H1 (cell line): ENCODE measurements around the gene CLDN14. TPM values are rescaled to one million over a fixed set of nuclear protein-coding genes. Genes with fewer than 3 reads are reported as not detected.

Experiments used
- CTCF ChIA-PET: fragments of 300-600 bp; sonication (Branson Sonifier 250); formaldehyde crosslinking; loops from one replicate; lab custom pipeline; 2021; ENCODE audit not compliant: partially characterized antibody; lab: Charles Lee
- POLR2A ChIA-PET: fragments of 300-600 bp; sonication (Branson Sonifier 250); formaldehyde crosslinking; loops from one replicate; lab custom pipeline; 2021; ENCODE audit warnings: inconsistent platforms; ENCODE audit not compliant: partially characterized antibody; lab: Charles Lee
- DNase-seq, 2 experiments: peaks; one replicate each; pipeline versions ENCODE4 v3.0.0 to v3.0.0-alpha.2; 2010 to 2022; ENCODE audit warnings: low spot score in 2 of 2, low read depth in 1 of 2, mixed read lengths in 1 of 2
- FAIRE-seq: peaks from 2 replicates; lab custom pipeline; 2011; peaks lifted over from hg19 to GRCh38; lab: Jason Lieb, UNC
- H2AFZ ChIP-seq: 2 replicates; pipeline ENCODE4 v1.8.1; 2012; ENCODE audit warnings: low read length, inconsistent platforms
- H2AK5ac ChIP-seq: 2 replicates; pipeline ENCODE4 v1.6.1; 2013; ENCODE audit warnings: low read depth, low read length
- H2BK120ac ChIP-seq: replicated peaks from 2 replicates; pipeline ENCODE3; 2013; ENCODE audit warnings: low read depth, low read length, inconsistent platforms
- H2BK12ac ChIP-seq: 2 replicates; pipeline ENCODE4 v1.6.1; 2013; ENCODE audit warnings: low read depth, low read length
- H2BK15ac ChIP-seq: 2 replicates; pipeline ENCODE4 v1.6.1; 2013; ENCODE audit warnings: low read length
- H2BK20ac ChIP-seq: 2 replicates; pipeline ENCODE4 v1.6.1; 2013; ENCODE audit warnings: low read length
- H2BK5ac ChIP-seq: 2 replicates; pipeline ENCODE4 v1.6.1; 2013; ENCODE audit warnings: low read depth, low read length
- H3K14ac ChIP-seq: 2 replicates; pipeline ENCODE4 v1.6.1; 2013; ENCODE audit warnings: inconsistent platforms; ENCODE audit not compliant: insufficient read length
- H3K18ac ChIP-seq: 2 replicates; pipeline ENCODE4 v1.6.1; 2013; ENCODE audit warnings: low read length; ENCODE audit errors: extremely low read depth
- H3K23ac ChIP-seq: 2 replicates; pipeline ENCODE4 v1.6.1; 2013; ENCODE audit warnings: inconsistent platforms; ENCODE audit not compliant: insufficient read length
- H3K23me2 ChIP-seq: 2 replicates; pipeline ENCODE4 v1.6.1; 2013; ENCODE audit warnings: low read depth, low read length
- H3K27ac ChIP-seq: 2 replicates; pipeline ENCODE4 v1.6.1; 2011; ENCODE audit warnings: low read depth, low read length, inconsistent platforms
- H3K27me3 ChIP-seq, 4 experiments: replicated peaks in 1 of 4; 1 replicate in 1 of 4; 2 replicates in 3 of 4; pipeline versions ENCODE4 v1.6.1 to v1.8.1; 2011 to 2013; ENCODE audit warnings: low read length in 3 of 4, mild to moderate bottlenecking in 3 of 4, inconsistent platforms in 2 of 4, mixed read lengths in 2 of 4, moderate library complexity in 1 of 4; ENCODE audit not compliant: control insufficient read depth in 3 of 4, insufficient read depth in 3 of 4; ENCODE audit errors: extremely low read depth in 1 of 4
- H3K36me3 ChIP-seq, 4 experiments: 2 replicates each; pipeline versions ENCODE4 v1.6.1 to v1.8.1; 2011 to 2013; ENCODE audit warnings: mild to moderate bottlenecking in 4 of 4, low read length in 3 of 4, moderate library complexity in 2 of 4, control low read depth in 1 of 4, inconsistent platforms in 1 of 4; ENCODE audit not compliant: insufficient read depth in 4 of 4, control insufficient read depth in 2 of 4
- H3K4ac ChIP-seq: replicated peaks from 2 replicates; pipeline ENCODE3; 2013; ENCODE audit warnings: low read length, low read depth, mixed read lengths, inconsistent platforms; ENCODE audit not compliant: insufficient read length
- H3K4me1 ChIP-seq, 4 experiments: replicated peaks in 1 of 4; 1 replicate in 1 of 4; 2 replicates in 3 of 4; pipeline versions ENCODE4 v1.6.1 to v1.8.1; 2011 to 2013; ENCODE audit warnings: low read length in 3 of 4, inconsistent platforms in 2 of 4, mixed read lengths in 1 of 4; ENCODE audit not compliant: insufficient read depth in 4 of 4, control insufficient read depth in 3 of 4
- H3K4me2 ChIP-seq, 2 experiments: 2 replicates each; pipeline versions ENCODE4 v1.6.1 to v1.8.1; 2011 to 2013; ENCODE audit warnings: low read depth in 2 of 2, low read length in 2 of 2, control low read depth in 1 of 2, inconsistent platforms in 1 of 2, mild to moderate bottlenecking in 1 of 2; ENCODE audit not compliant: insufficient read depth in 1 of 2
- H3K4me3 ChIP-seq, 4 experiments: fragments of 200-600, 300-600 bp in 1 of 4; sonication (generic), shearing (Covaris generic), sonication (Bioruptor Twin) in 1 of 4; 2 replicates each; pipeline versions ENCODE4 v1.5.1 to v1.8.1; 2011 to 2016; ENCODE audit warnings: low read length in 4 of 4, low read depth in 3 of 4, control low read depth in 2 of 4, inconsistent platforms in 2 of 4, mild to moderate bottlenecking in 2 of 4, mixed read lengths in 1 of 4, moderate library complexity in 1 of 4; ENCODE audit not compliant: insufficient read depth in 2 of 4; ENCODE audit errors: extremely low read depth in 1 of 4
- H3K56ac ChIP-seq: replicated peaks from 2 replicates; pipeline ENCODE3; 2013; ENCODE audit warnings: low read depth, mild to moderate bottlenecking, mixed read lengths, low read length, inconsistent platforms; ENCODE audit not compliant: insufficient read length
- H3K79me1 ChIP-seq: 2 replicates; pipeline ENCODE4 v1.6.1; 2013; ENCODE audit warnings: low read depth, low read length, control low read depth
- H3K79me2 ChIP-seq, 2 experiments: 2 replicates each; pipeline versions ENCODE4 v1.6.1 to v1.8.1; 2012 to 2013; ENCODE audit warnings: low read length in 2 of 2, mild to moderate bottlenecking in 2 of 2, inconsistent platforms in 1 of 2; ENCODE audit not compliant: insufficient read depth in 2 of 2, control insufficient read depth in 1 of 2
- H3K9ac ChIP-seq, 4 experiments: replicated peaks in 1 of 4; 1 replicate in 1 of 4; 2 replicates in 3 of 4; pipeline versions ENCODE4 v1.6.1 to v1.8.1; 2011 to 2013; ENCODE audit warnings: low read depth in 3 of 4, low read length in 3 of 4, control low read depth in 2 of 4, mild to moderate bottlenecking in 2 of 4, moderate library complexity in 2 of 4, inconsistent platforms in 1 of 4; ENCODE audit errors: extremely low read depth in 1 of 4
- H3K9me3 ChIP-seq, 2 experiments: 2 replicates each; pipeline versions ENCODE4 v1.6.1 to v1.8.1; 2012 to 2013; ENCODE audit warnings: mild to moderate bottlenecking in 2 of 2, moderate library complexity in 2 of 2, control low read depth in 1 of 2, inconsistent platforms in 1 of 2, low read depth in 1 of 2, low read length in 1 of 2, mixed read lengths in 1 of 2; ENCODE audit not compliant: insufficient read depth in 2 of 2
- H4K20me1 ChIP-seq, 2 experiments: replicated peaks in 1 of 2; 2 replicates each; pipeline versions ENCODE3 to v1.8.1; 2011 to 2013; ENCODE audit warnings: inconsistent platforms in 2 of 2, low read length in 2 of 2, mild to moderate bottlenecking in 1 of 2; ENCODE audit not compliant: insufficient read depth in 2 of 2, control insufficient read depth in 1 of 2
- H4K5ac ChIP-seq: 2 replicates; pipeline ENCODE4 v1.6.1; 2013; ENCODE audit warnings: low read length, low read depth, mixed read lengths, inconsistent platforms; ENCODE audit not compliant: insufficient read length
- H4K8ac ChIP-seq: 2 replicates; pipeline ENCODE4 v1.8.0; 2013; ENCODE audit warnings: mild to moderate bottlenecking, moderate library complexity, low read length, inconsistent platforms; ENCODE audit not compliant: insufficient read depth; ENCODE audit errors: extremely low read depth
- H4K91ac ChIP-seq: replicated peaks from 2 replicates; pipeline ENCODE3; 2013; ENCODE audit warnings: low read length, mixed read lengths, inconsistent platforms; ENCODE audit not compliant: insufficient read length
- ASH2L ChIP-seq: fragments of 200-600, 300-600 bp; sonication (generic); IDR thresholded peaks from one replicate; pipeline ENCODE4 v1.7.1; 2017; ENCODE audit warnings: low read length
- BRCA1 ChIP-seq: IDR thresholded peaks from 2 replicates; pipeline ENCODE4 v1.6.1; 2012; ENCODE audit warnings: low read depth, low read length, improper control_type of control experiment
- CREB1 ChIP-seq: IDR thresholded peaks from 2 replicates; pipeline ENCODE4 v1.6.1; 2012; ENCODE audit warnings: inconsistent platforms
- EZH2 ChIP-seq: fragments of 200-600 bp; sonication (generic); IDR thresholded peaks from 2 replicates; pipeline ENCODE4 v1.7.1; 2012; ENCODE audit warnings: low read depth, mild to moderate bottlenecking, moderate library complexity, low read length, inconsistent platforms; ENCODE audit not compliant: severe bottlenecking
- GABPA ChIP-seq: IDR thresholded peaks from 2 replicates; pipeline ENCODE4 v1.6.1; 2011; ENCODE audit warnings: mild to moderate bottlenecking, low read length, moderate library complexity, borderline replicate concordance; ENCODE audit not compliant: insufficient read depth
- GTF2F1 ChIP-seq: IDR thresholded peaks from 2 replicates; pipeline ENCODE4 v1.6.1; 2012; ENCODE audit warnings: low read depth, low read length, improper control_type of control experiment, borderline replicate concordance
- HDAC6 ChIP-seq: IDR thresholded peaks from one replicate; pipeline ENCODE4 v1.7.1; 2012; ENCODE audit warnings: low read depth, mild to moderate bottlenecking, inconsistent platforms, low read length, moderate library complexity
- JUN ChIP-seq: IDR thresholded peaks from 2 replicates; pipeline ENCODE4 v1.6.1; 2011; ENCODE audit warnings: low read depth, mild to moderate bottlenecking, improper control_type of control experiment, low read length
- JUND ChIP-seq: IDR thresholded peaks from 2 replicates; pipeline ENCODE4 v1.6.1; 2011; ENCODE audit warnings: mild to moderate bottlenecking, improper control_type of control experiment, low read length
- KDM4A ChIP-seq: IDR thresholded peaks from one replicate; pipeline ENCODE4 v1.7.1; 2012; ENCODE audit warnings: low read depth, mild to moderate bottlenecking, moderate library complexity, low read length, inconsistent platforms; ENCODE audit not compliant: severe bottlenecking
- KDM5A ChIP-seq: fragments of 200-600 bp; IDR thresholded peaks from 2 replicates; pipeline ENCODE4 v1.7.1; 2012; ENCODE audit warnings: mild to moderate bottlenecking, low read length, inconsistent platforms, mixed read lengths
- PHF8 ChIP-seq: fragments of 200-600 bp; sonication (generic); conservative IDR thresholded peaks from 2 replicates; pipeline ENCODE4 v1.7.1; 2012; ENCODE audit warnings: low read depth, mild to moderate bottlenecking, inconsistent platforms, low read length, moderate library complexity
- SIRT6 ChIP-seq: IDR thresholded peaks from one replicate; pipeline ENCODE4 v1.7.1; 2012; ENCODE audit warnings: low read length, inconsistent platforms
- SIX5 ChIP-seq: IDR thresholded peaks from 2 replicates; pipeline ENCODE4 v1.6.1; 2011; ENCODE audit warnings: mild to moderate bottlenecking, low read depth, low read length
- TAF7 ChIP-seq: optimal IDR thresholded peaks from 2 replicates; pipeline ENCODE3; 2011; ENCODE audit warnings: low read depth, mild to moderate bottlenecking, inconsistent platforms, low read length, moderate library complexity, borderline replicate concordance
- TEAD4 ChIP-seq: IDR thresholded peaks from 2 replicates; pipeline ENCODE4 v1.6.1; 2012; ENCODE audit warnings: low read depth, low read length, inconsistent platforms, mixed read lengths
- WGBS, 2 experiments: shearing (Covaris generic) in 1 of 2; methylation state at CpG; one replicate each; pipeline versions ENCODE4 v1.1.6 to v1.1.7; 2013 to 2015; ENCODE audit warnings: low lambda C conversion rate in 2 of 2, mixed read lengths in 2 of 2, inconsistent platforms in 1 of 2, low coverage in 1 of 2, missing lambda C conversion rate in 1 of 2; ENCODE audit not compliant: insufficient replicate concordance in 2 of 2, insufficient coverage in 1 of 2, insufficient read length in 1 of 2; ENCODE audit errors: extremely low coverage in 1 of 2, missing lambda C conversion rate in 1 of 2; 5-methylcytosine and 5-hydroxymethylcytosine counted together
- polyA plus RNA-seq, 7 experiments: library from polyadenylated mRNA; depleted of rRNA in 3 of 7; stranded (reverse) in 5 of 7; unstranded in 2 of 7; fragments of >200 nt in 5 of 7; fragments of 200-250 nt in 2 of 7; gene quantifications; 1 replicate in 5 of 7; 2 replicates in 1 of 7; 4 replicates in 1 of 7; pipeline versions ENCODE4 v1.2.1 to v1.2.3, GENCODE V29; 2011 to 2013; ENCODE audit warnings: missing spikeins in 2 of 7, mixed read lengths in 2 of 7
- total RNA-seq: library from RNA; stranded (reverse); fragmentation: NEBNext Ultra II Directional; extraction: Animal tissue kit (Norgen Biotek cat#: 25700); gene quantifications from 2 replicates; pipeline ENCODE4 v1.2.1, GENCODE V29; 2021

The CLDN14 gene
- total and polyA plus RNA-seq, 2 of the 8 experiments (the other 6 are each of a cell fraction or from before 2014, with no cell fraction given) = 0.08 TPM; not detected in 1

GRCh38 chr21:36434144-36434543 is 45.8 kb downstream of the CLDN14 start:
- Histone ChIP-seq H4K20me1 (no peaks in the 10 kb centered on the region), H4K8ac (no peak overlapping the region), H2BK15ac (no peak overlapping the region), H2BK120ac (no peak overlapping the region), H2BK12ac (no peak overlapping the region), H3K79me1 (no peaks in the 10 kb centered on the region), H3K23ac (no peak overlapping the region), H2BK20ac (no peak overlapping the region), H3K4me2 (no peak overlapping the region), H3K56ac (no peak overlapping the region), H3K4me3 (no peak overlapping the region), H3K9ac (no peak overlapping the region), H3K23me2 (no peaks in the 10 kb centered on the region), H3K4ac (no peak overlapping the region), H3K9me3 (no peaks in the 10 kb centered on the region), H4K91ac (no peak overlapping the region), H3K18ac (no peak overlapping the region), H4K5ac (no peak overlapping the region), H3K27me3 (no peaks in the 10 kb centered on the region), H2AFZ (no peak overlapping the region), H3K27ac (no peak overlapping the region), H3K36me3 (no peaks in the 10 kb centered on the region), H2BK5ac (no peak overlapping the region), H3K4me1 (no peaks in the 10 kb centered on the region; a peak in 1 of 7 replicates), H2AK5ac (no peak overlapping the region), H3K79me2 (no peaks in the 10 kb centered on the region), H3K14ac (no peak overlapping the region)
- 85% methylated on average over 6 of the region's 6 CpGs; no CpG with 5 or more reads in 1 of the 2 experiments for WGBS, 2 experiments
- DNase-seq (no peak), FAIRE-seq (no peak)
- CTCF ChIA-PET = no interaction called here
- POLR2A ChIA-PET = no interaction called here
- no peak for TF ChIP-seq HDAC6
- no peak for TF ChIP-seq TEAD4
- no peak for TF ChIP-seq EZH2
- TF ChIP-seq PHF8 = no peak
- TF ChIP-seq JUN = no peak
- no peak for TF ChIP-seq KDM4A
- TF ChIP-seq SIX5 = no peak
- no peak for TF ChIP-seq CREB1
- TF ChIP-seq GABPA = no peak
- TF ChIP-seq JUND = no peak
- TF ChIP-seq TAF7 = no peak
- no peak for TF ChIP-seq SIRT6
- TF ChIP-seq KDM5A = no peak
- no peak for TF ChIP-seq BRCA1
- no peak for TF ChIP-seq GTF2F1
- TF ChIP-seq ASH2L = no peak
